ENCODE data around the gene CRY1. TPM values are rescaled to one million over a fixed set of nuclear protein-coding genes. Genes with fewer than 3 reads are reported as not detected.

The CRY1 gene
- total RNA-seq = 10 to 100 TPM; 36.8 to 37.9 TPM
- 10 to 100 TPM; 26.1 to 30.7 (median 26.5) TPM for polyA plus RNA-seq
- 46.6 to 125 (median 94.6) reads per million in 6 experiments for total RNA-seq

- POLR2A ChIA-PET = interaction anchor here (0.7 to 1.9 kb wide), 9 partner anchors 11 to 736 kb away, joined by 3 to 16 read pairs (median 5); partner anchors contain the start of genes MTERF2, POLR3B and TMEM263
- ATAC-seq (peak; percentile 82 to 84), DNase-seq (peak; percentile 85 to 99 (median 92))
- Mint-ChIP-seq H3K4me3 (no peak within 1 kb of the TSS), H3K27ac (peak within 1 kb of the TSS in 1 of 10 donors; percentile 100), H3K9me3 (no peaks in the 10 kb centered on the region), H3K36me3 (peaks cover 0 to 9% (median 0%) of the 10 kb centered on the region in 3 donors), H3K4me1 (peaks cover 0 to 20% (median 13%) of the 10 kb centered on the region in 4 donors), H3K27me3 (peaks cover 3 to 16% (median 9%) of the 10 kb centered on the region in 5 donors)
Measured at GRCh38 chr12:107093417-107094182, at the start of gene CRY1. Gene CRY1, minus strand, starts transcription at chr12:107093549. Its CDS starts 588 bp downstream, at chr12:107092961.

- Mint-ChIP-seq H3K9me3 (no peaks in the 10 kb centered on the region), H3K27ac (no peak overlapping the region), H3K4me3 (no peak overlapping the region), H3K36me3 (no peaks in the 10 kb centered on the region), H3K27me3 (no peaks in the 10 kb centered on the region), H3K4me1 (peaks cover 0 to 3% (median 0%) of the 10 kb centered on the region in 4 donors)
- ATAC-seq (no peak), DNase-seq (no peak)
- POLR2A ChIA-PET = no interaction called here
Measured at GRCh38 chr12:107139787-107140186, 46.4 kb upstream of the CRY1 start.

GRCh38 chr12:107138990-107139389 lies 45.6 kb upstream of the CRY1 start:
- H3K27ac Mint-ChIP-seq = no peak overlapping the region
- DNase-seq (no peak), ATAC-seq (no peak)
- no peaks in the 10 kb centered on the region for H3K36me3 Mint-ChIP-seq
- no peaks in the 10 kb centered on the region for H3K9me3 Mint-ChIP-seq
- POLR2A ChIA-PET = no interaction called here
- peaks cover 0 to 5% (median 0%) of the 10 kb centered on the region in 4 donors for H3K4me1 Mint-ChIP-seq
- H3K27me3 Mint-ChIP-seq = no peaks in the 10 kb centered on the region
- H3K4me3 Mint-ChIP-seq = no peak overlapping the region

GRCh38 chr12:107135177-107135576 lies 41.8 kb upstream of the CRY1 start:
- DNase-seq (no peak), ATAC-seq (no peak)
- Mint-ChIP-seq H3K9me3 (no peaks in the 10 kb centered on the region), H3K4me1 (peaks cover 0 to 7% (median 0%) of the 10 kb centered on the region in 4 donors), H3K4me3 (no peak overlapping the region), H3K36me3 (no peaks in the 10 kb centered on the region), H3K27ac (peak overlapping the region in 1 of 10 donors; percentile 24), H3K27me3 (peaks cover 0 to 1% (median 0%) of the 10 kb centered on the region in 5 donors)
- POLR2A ChIA-PET = no interaction called here

- no peaks in the 10 kb centered on the region for H3K9me3 Mint-ChIP-seq
- peaks cover 0 to 1% (median 0%) of the 10 kb centered on the region in 5 donors for H3K27me3 Mint-ChIP-seq
- peak overlapping the region in 1 of 10 donors; percentile 27 for H3K27ac Mint-ChIP-seq
- H3K4me1 Mint-ChIP-seq = peaks cover 0 to 7% (median 0%) of the 10 kb centered on the region in 4 donors
- POLR2A ChIA-PET = no interaction called here
- peak; percentile 46 to 79 for ATAC-seq
- H3K4me3 Mint-ChIP-seq = no peak overlapping the region
- no peaks in the 10 kb centered on the region for H3K36me3 Mint-ChIP-seq
- peak in 7 of 10 donors; percentile 3 to 55 (median 31) for DNase-seq
Measured at GRCh38 chr12:107134558-107134957, 41.2 kb upstream of the CRY1 start.

- ATAC-seq (no peak), DNase-seq (no peak)
- Mint-ChIP-seq H3K27ac (peak overlapping the region in 3 of 10 donors; percentile 27 to 67 (median 43)), H3K4me3 (no peak overlapping the region), H3K4me1 (peaks cover 0 to 7% (median 0%) of the 10 kb centered on the region in 4 donors), H3K36me3 (no peaks in the 10 kb centered on the region), H3K27me3 (peaks cover 0 to 1% (median 0%) of the 10 kb centered on the region in 5 donors), H3K9me3 (no peaks in the 10 kb centered on the region)
- POLR2A ChIA-PET = no interaction called here
Measured at GRCh38 chr12:107133462-107133861, 40.1 kb upstream of the CRY1 start.

GRCh38 chr12:107131832-107132616 lies 38.7 kb upstream of the CRY1 start:
- Mint-ChIP-seq H3K9me3 (no peaks in the 10 kb centered on the region), H3K27ac (peak overlapping the region in 1 of 10 donors; percentile 49), H3K4me3 (no peak overlapping the region), H3K27me3 (peaks cover 0 to 1% (median 0%) of the 10 kb centered on the region in 5 donors), H3K4me1 (peaks cover 0 to 7% (median 0%) of the 10 kb centered on the region in 4 donors), H3K36me3 (no peaks in the 10 kb centered on the region)
- ATAC-seq = no peak
- POLR2A ChIA-PET = interaction anchor here (0.5 to 1.2 kb wide), 3 partner anchors 47 to 476 kb away, joined by 3 to 4 read pairs (median 4); no protein-coding TSS in a partner anchor
- peak in 6 of 10 donors; percentile 14 to 63 (median 34) for DNase-seq

GRCh38 chr12:107130830-107131611 lies 37.7 kb upstream of the CRY1 start:
- no peaks in the 10 kb centered on the region for H3K36me3 Mint-ChIP-seq
- H3K4me1 Mint-ChIP-seq = peaks cover 0 to 7% (median 0%) of the 10 kb centered on the region in 4 donors
- ATAC-seq (no peak), DNase-seq (no peak)
- H3K27me3 Mint-ChIP-seq = peaks cover 0 to 1% (median 0%) of the 10 kb centered on the region in 5 donors
- H3K4me3 Mint-ChIP-seq = no peak overlapping the region
- no peaks in the 10 kb centered on the region for H3K9me3 Mint-ChIP-seq
- POLR2A ChIA-PET = interaction anchor here (1.2 kb wide), 1 partner anchor 190 kb away, joined by 4 read pairs; no protein-coding TSS in a partner anchor
- no peak overlapping the region for H3K27ac Mint-ChIP-seq

GRCh38 chr12:107129315-107129930 lies 36.1 kb upstream of the CRY1 start:
- Mint-ChIP-seq H3K36me3 (no peaks in the 10 kb centered on the region), H3K27ac (peak overlapping the region in 1 of 10 donors; percentile 62), H3K4me1 (peaks cover 0 to 2% (median 0%) of the 10 kb centered on the region in 4 donors), H3K27me3 (peaks cover 0 to 1% (median 0%) of the 10 kb centered on the region in 5 donors), H3K9me3 (no peaks in the 10 kb centered on the region), H3K4me3 (no peak overlapping the region)
- POLR2A ChIA-PET = no interaction called here
- DNase-seq (no peak), ATAC-seq (no peak)

GRCh38 chr12:107127482-107128430 lies 34.4 kb upstream of the CRY1 start:
- Mint-ChIP-seq H3K9me3 (no peaks in the 10 kb centered on the region), H3K4me3 (no peak overlapping the region), H3K27ac (peak overlapping the region in 1 of 10 donors; percentile 22), H3K27me3 (peaks cover under 1 to 3% (median 1%) of the 10 kb centered on the region in 5 donors), H3K36me3 (no peaks in the 10 kb centered on the region), H3K4me1 (peaks cover 0 to 2% (median 0%) of the 10 kb centered on the region in 4 donors)
- no peak for ATAC-seq
- no peak for DNase-seq
- POLR2A ChIA-PET = no interaction called here

Data from naive thymus-derived CD8-positive, alpha-beta T cell (primary cell).